MCF 10A (cell line): ENCODE results near the gene NEURL4. TPM values are rescaled to one million over a fixed set of nuclear protein-coding genes. Genes with fewer than 3 reads are reported as not detected.
"Not testable (repeated sequence)": the region's sequence is repeated elsewhere in the genome, so short reads cannot be mapped to it uniquely, and the experiment has no call there.

Experiments
- BruUV-seq: library from RNA; stranded (reverse); fragments of 400-500 nt; replicated peaks from 2 replicates; lab custom pipeline; 2021; lab: Mats Ljungman, UMichigan
- CTCF ChIA-PET: fragments of 300-600 bp; sonication (Branson Sonifier 250); formaldehyde crosslinking; extraction: SDS; loops from one replicate; lab custom pipeline; 2021; ENCODE audit warnings: antibody characterized with exemption, inconsistent platforms; lab: Yijun Ruan, JAX
- POLR2A ChIA-PET: fragments of 300-600, 350-650 bp; sonication (Branson Sonifier 250); formaldehyde crosslinking; extraction: SDS; loops from one replicate; lab custom pipeline; 2020; ENCODE audit warnings: antibody characterized with exemption, inconsistent platforms; lab: Yijun Ruan, JAX
- DNase-seq: peaks from one replicate; pipeline ENCODE4 v3.0.0-alpha.2; 2018; ENCODE audit not compliant: unreplicated experiment
- H3K27ac Mint-ChIP-seq: one replicate; pipeline ENCODE4 v1.8.0; 2022; ENCODE audit warnings: mild to moderate bottlenecking, low read depth, mixed read lengths; ENCODE audit not compliant: unreplicated experiment
- H3K27me3 Mint-ChIP-seq: one replicate; pipeline ENCODE4 v1.8.0; 2022; ENCODE audit warnings: mixed read lengths; ENCODE audit not compliant: insufficient read depth, unreplicated experiment
- H3K36me3 Mint-ChIP-seq: one replicate; pipeline ENCODE4 v1.8.0; 2022; ENCODE audit warnings: mild to moderate bottlenecking, moderate library complexity, mixed read lengths; ENCODE audit not compliant: insufficient read depth, unreplicated experiment
- H3K4me1 Mint-ChIP-seq: one replicate; pipeline ENCODE4 v1.8.0; 2022; ENCODE audit warnings: mixed read lengths; ENCODE audit not compliant: insufficient read depth, unreplicated experiment
- H3K4me3 Mint-ChIP-seq: one replicate; pipeline ENCODE4 v1.8.0; 2022; ENCODE audit warnings: mild to moderate bottlenecking, moderate library complexity, mixed read lengths; ENCODE audit not compliant: unreplicated experiment
- H3K9me3 Mint-ChIP-seq: one replicate; pipeline ENCODE4 v1.8.0; 2022; ENCODE audit warnings: mixed read lengths; ENCODE audit not compliant: unreplicated experiment
- CTCF ChIP-seq: fragments of 200-600 bp; IDR thresholded peaks from one replicate; pipeline ENCODE4 v1.8.0; 2022; ENCODE audit warnings: antibody characterized with exemption, mild to moderate bottlenecking; ENCODE audit not compliant: unreplicated experiment
- intact Hi-C: fragments of 100-400 bp; cut with micrococcal nuclease; formaldehyde crosslinking; loops from 2 replicates; pipeline ENCODE4 v1.14.1; 2022
- total RNA-seq: library from RNA; stranded (reverse); gene quantifications from 2 replicates; pipeline ENCODE4 v1.2.3, GENCODE V29; 2022

Gene NEURL4
- total RNA-seq, 1 experiment from 2014 or later: 39.3 TPM

DNA sequence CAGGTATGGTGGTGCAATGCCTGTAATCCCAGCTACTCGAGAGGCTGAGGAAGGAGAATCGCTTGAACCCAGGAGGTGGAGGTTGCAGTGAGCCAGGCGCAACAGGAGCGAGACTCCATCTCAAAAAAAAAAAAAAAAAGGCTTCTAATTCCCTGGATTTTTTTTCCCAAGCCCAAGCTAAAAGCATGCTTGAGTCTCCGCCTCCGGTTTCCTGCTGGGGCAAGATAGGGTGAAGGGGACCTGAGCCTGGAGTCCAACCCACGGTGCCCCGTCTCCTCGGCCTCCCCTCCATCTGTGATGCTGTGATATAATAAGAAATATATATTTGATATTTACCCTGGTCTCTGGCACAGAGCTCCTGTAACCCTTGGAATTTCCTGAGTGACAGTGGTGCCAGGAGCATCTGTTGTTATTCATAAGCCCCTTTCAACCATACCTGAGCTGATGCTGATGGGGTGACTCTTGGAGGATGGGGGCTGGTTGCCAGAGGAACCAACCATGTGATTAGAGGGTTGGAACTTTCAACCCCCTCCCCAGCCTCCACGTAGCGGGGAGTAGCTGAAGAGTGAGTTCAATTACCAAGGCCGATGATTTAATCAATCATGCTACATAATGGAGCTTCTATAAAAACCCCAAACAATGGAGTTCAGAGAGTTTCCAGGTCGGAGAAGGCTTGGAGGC is 38.9 kb upstream of the NEURL4 start:
- CTCF ChIA-PET: interaction anchor here (2.1 kb wide), 1 partner anchor 12 kb away, joined by 14 read pairs; no protein-coding TSS in a partner anchor
- POLR2A ChIA-PET: interaction anchor here (0.6 to 1.0 kb wide), 2 partner anchors 12 to 1234 kb away, joined by 3 to 4 read pairs; no protein-coding TSS in a partner anchor
- no peak for DNase-seq
- Mint-ChIP-seq H3K27me3 (no peaks in the 10 kb centered on the region), H3K27ac (no peak overlapping the region), H3K36me3 (no peaks in the 10 kb centered on the region), H3K4me3 (no peak overlapping the region), H3K9me3 (no peaks in the 10 kb centered on the region), H3K4me1 (no peaks in the 10 kb centered on the region)
- TF ChIP-seq CTCF: no peak
- BruUV-seq: no TSS peak
- intact Hi-C loops: no loop called here

DNA sequence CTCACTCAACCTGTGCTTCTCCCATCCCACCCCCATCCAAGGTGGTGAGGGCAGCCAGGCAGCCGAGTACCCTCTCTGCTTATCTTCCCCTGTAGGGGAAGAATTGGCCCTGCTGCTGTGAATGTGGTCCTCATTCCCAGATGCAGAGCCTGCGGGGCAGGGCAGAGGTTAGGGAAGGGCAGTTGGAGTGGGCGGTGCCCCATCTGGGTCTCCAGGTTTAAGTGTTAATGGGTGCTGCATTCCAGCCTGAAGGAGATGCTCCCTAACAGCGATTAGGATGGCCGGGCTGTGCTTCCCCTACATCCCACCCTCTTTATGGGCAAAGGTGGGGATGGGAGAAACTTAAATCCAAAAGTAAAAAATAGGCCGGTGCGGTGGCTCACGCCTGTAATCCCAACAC is 37.9 kb upstream of the NEURL4 start:
- no peak for TF ChIP-seq CTCF
- no peaks in the 10 kb centered on the region for H3K36me3 Mint-ChIP-seq
- H3K9me3 Mint-ChIP-seq: no peaks in the 10 kb centered on the region
- H3K4me3 Mint-ChIP-seq: no peak overlapping the region
- no peaks in the 10 kb centered on the region for H3K27me3 Mint-ChIP-seq
- BruUV-seq: no TSS peak
- ChIA-PET CTCF (no interaction called here), POLR2A (no interaction called here)
- intact Hi-C loops: no loop called here
- no peak for DNase-seq
- peaks cover 2% of the 10 kb centered on the region for H3K4me1 Mint-ChIP-seq
- H3K27ac Mint-ChIP-seq: no peak overlapping the region

- intact Hi-C loops, BruUV-seq, DNase-seq, H3K4me3 Mint-ChIP-seq, H3K27ac Mint-ChIP-seq, H3K4me1 Mint-ChIP-seq, H3K9me3 Mint-ChIP-seq, H3K27me3 Mint-ChIP-seq, H3K36me3 Mint-ChIP-seq: not testable (repeated sequence)
- ChIA-PET POLR2A (interaction anchor here (0.9 to 1.4 kb wide), 2 partner anchors 16 to 118 kb away, joined by 3 read pairs; partner anchors contain the start of genes POLR2A and TNK1), CTCF (interaction anchor here (1.1 kb wide), 1 partner anchor 9 kb away, joined by 4 read pairs; no protein-coding TSS in a partner anchor)
These were observed 36.8 kb upstream of the NEURL4 start for GRCh38 chr17:7365963-7366362.

DNA sequence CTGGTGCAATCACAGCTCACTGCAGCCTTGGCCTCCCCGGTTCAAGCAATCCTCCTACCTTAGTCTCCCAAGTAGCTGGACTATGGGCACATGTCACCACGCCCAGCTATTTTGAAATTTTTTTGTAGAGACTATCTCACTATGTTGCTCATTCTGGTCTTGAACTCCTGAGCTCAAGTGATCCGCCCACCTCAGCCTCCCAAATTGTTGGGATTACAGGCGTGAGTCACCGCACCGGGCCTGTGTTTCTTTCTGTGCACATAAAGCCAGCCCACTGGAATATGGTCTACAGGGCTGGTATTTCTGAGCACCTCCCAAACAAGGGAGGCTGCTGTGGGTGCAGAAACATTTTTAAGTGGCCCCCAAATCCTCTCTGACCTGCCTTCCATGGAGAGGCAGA is 34.2 kb upstream of the NEURL4 start:
- H3K36me3 Mint-ChIP-seq: no peaks in the 10 kb centered on the region
- no peak for TF ChIP-seq CTCF
- BruUV-seq: no TSS peak
- H3K9me3 Mint-ChIP-seq: no peaks in the 10 kb centered on the region
- H3K4me1 Mint-ChIP-seq: peaks cover 7% of the 10 kb centered on the region
- ChIA-PET POLR2A (interaction anchor here (0.7 kb wide), 1 partner anchor 40 kb away, joined by 3 read pairs; no protein-coding TSS in a partner anchor), CTCF (no interaction called here)
- DNase-seq: peak; percentile 53
- H3K27me3 Mint-ChIP-seq: no peaks in the 10 kb centered on the region
- intact Hi-C loops: no loop called here
- no peak overlapping the region for H3K4me3 Mint-ChIP-seq
- no peak overlapping the region for H3K27ac Mint-ChIP-seq
